ENCODE data around the gene ZNF280B.
"Not testable (repeated sequence)": the region's sequence is repeated elsewhere in the genome, so short reads cannot be mapped to it uniquely, and the experiment has no call there.

Gene ZNF280B

GRCh38 chr22:22535662-22536061 lies 27.1 kb upstream of the ZNF280B start:
- H3K9ac ChIP-seq = no peak overlapping the region
- no peaks in the 10 kb centered on the region for H3K27me3 ChIP-seq
- H3K4me1 ChIP-seq = no peaks in the 10 kb centered on the region

GRCh38 chr22:22534604-22535415 lies 26.3 kb upstream of the ZNF280B start:
- Histone ChIP-seq H4K20me1 (no peaks in the 10 kb centered on the region), H3K36me3 (no peaks in the 10 kb centered on the region), H3K27me3 (no peaks in the 10 kb centered on the region), H3K4me2 (no peak overlapping the region), H3K9ac (no peak overlapping the region), H3K9me3 (no peaks in the 10 kb centered on the region), H3K4me1 (no peaks in the 10 kb centered on the region), H3K27ac (no peak overlapping the region), H3K4me3 (no peak overlapping the region)
- no peak for TF ChIP-seq Cebpa-rat (IDR thresholded peaks at IDR 0.05)

More at GRCh38 chr22:22535662-22536061, 27.1 kb upstream of the ZNF280B start:
- Histone ChIP-seq H3K4me3 (no peak overlapping the region), H3K9me3 (no peaks in the 10 kb centered on the region), H3K4me2 (no peak overlapping the region), H4K20me1 (no peaks in the 10 kb centered on the region), H3K36me3 (no peaks in the 10 kb centered on the region), H3K27ac (no peak overlapping the region)
- no peak for TF ChIP-seq Cebpa-rat (IDR thresholded peaks at IDR 0.05)

- no peak for TF ChIP-seq Cebpa-rat (IDR thresholded peaks at IDR 0.05)
- Histone ChIP-seq H4K20me1 (no peaks in the 10 kb centered on the region), H3K4me2 (no peak overlapping the region), H3K36me3 (no peaks in the 10 kb centered on the region), H3K27me3 (no peaks in the 10 kb centered on the region), H3K4me3 (no peak overlapping the region), H3K27ac (no peak overlapping the region), H3K4me1 (no peaks in the 10 kb centered on the region), H3K9ac (no peak overlapping the region), H3K9me3 (no peaks in the 10 kb centered on the region)
Measured at GRCh38 chr22:22533863-22534262, 25.3 kb upstream of the ZNF280B start.

- H3K9ac ChIP-seq = no peak overlapping the region
Measured at GRCh38 chr22:22533417-22533816, 24.9 kb upstream of the ZNF280B start.

GRCh38 chr22:22532547-22533071 lies 24.1 kb upstream of the ZNF280B start:
- H3K27me3 ChIP-seq = not testable (repeated sequence)

More at GRCh38 chr22:22533417-22533816, 24.9 kb upstream of the ZNF280B start:
- Histone ChIP-seq H3K27ac (no peak overlapping the region), H3K4me1 (no peaks in the 10 kb centered on the region), H3K4me2 (no peak overlapping the region), H3K9me3 (no peaks in the 10 kb centered on the region), H4K20me1 (no peaks in the 10 kb centered on the region), H3K27me3 (no peaks in the 10 kb centered on the region), H3K36me3 (no peaks in the 10 kb centered on the region), H3K4me3 (no peak overlapping the region)
- no peak for TF ChIP-seq Cebpa-rat (IDR thresholded peaks at IDR 0.05)

GRCh38 chr22:22531770-22532546 lies 23.4 kb upstream of the ZNF280B start:
- TF ChIP-seq Cebpa-rat (IDR thresholded peaks at IDR 0.05) = no peak
- Histone ChIP-seq H3K27me3 (no peaks in the 10 kb centered on the region), H3K4me2 (no peak overlapping the region), H3K9me3 (no peaks in the 10 kb centered on the region), H4K20me1 (no peaks in the 10 kb centered on the region), H3K9ac (no peak overlapping the region), H3K4me3 (no peak overlapping the region), H3K27ac (no peak overlapping the region), H3K4me1 (no peaks in the 10 kb centered on the region), H3K36me3 (no peaks in the 10 kb centered on the region)

More at GRCh38 chr22:22532547-22533071, 24.1 kb upstream of the ZNF280B start:
- not testable (repeated sequence) for H3K36me3 ChIP-seq, H3K9ac ChIP-seq, H3K4me2 ChIP-seq, H3K27ac ChIP-seq, H3K9me3 ChIP-seq, H3K4me1 ChIP-seq, H3K4me3 ChIP-seq, H4K20me1 ChIP-seq

GRCh38 chr22:22528780-22529179 lies 20.2 kb upstream of the ZNF280B start:
- Histone ChIP-seq H3K36me3 (no peaks in the 10 kb centered on the region), H4K20me1 (no peaks in the 10 kb centered on the region), H3K4me2 (no peak overlapping the region), H3K27me3 (no peaks in the 10 kb centered on the region), H3K4me3 (no peak overlapping the region), H3K27ac (no peak overlapping the region), H3K9ac (no peak overlapping the region), H3K9me3 (no peaks in the 10 kb centered on the region), H3K4me1 (peaks cover 4% of the 10 kb centered on the region; the same call in 1 of the 2 replicates)
- no peak for TF ChIP-seq Cebpa-rat (IDR thresholded peaks at IDR 0.05)

- TF ChIP-seq Cebpa-rat (IDR thresholded peaks at IDR 0.05) = no peak
Measured at GRCh38 chr22:22527312-22527711, 18.8 kb upstream of the ZNF280B start.

GRCh38 chr22:22526125-22526912 lies 17.8 kb upstream of the ZNF280B start:
- Histone ChIP-seq H4K20me1 (no peaks in the 10 kb centered on the region), H3K27ac (no peak overlapping the region), H3K4me3 (no peak overlapping the region), H3K9me3 (no peaks in the 10 kb centered on the region), H3K4me1 (peaks cover 4% of the 10 kb centered on the region; the same call in 1 of the 2 replicates), H3K9ac (no peak overlapping the region), H3K36me3 (no peaks in the 10 kb centered on the region), H3K4me2 (no peak overlapping the region), H3K27me3 (no peaks in the 10 kb centered on the region)
- TF ChIP-seq Cebpa-rat (IDR thresholded peaks at IDR 0.05) = no peak

More at GRCh38 chr22:22527312-22527711, 18.8 kb upstream of the ZNF280B start:
- no peaks in the 10 kb centered on the region for H3K36me3 ChIP-seq
- no peak overlapping the region for H3K9ac ChIP-seq
- H3K4me2 ChIP-seq = no peak overlapping the region
- no peaks in the 10 kb centered on the region for H3K27me3 ChIP-seq
- no peaks in the 10 kb centered on the region for H3K9me3 ChIP-seq
- peaks cover 4% of the 10 kb centered on the region; the same call in 1 of the 2 replicates for H3K4me1 ChIP-seq
- H3K27ac ChIP-seq = no peak overlapping the region
- H4K20me1 ChIP-seq = no peaks in the 10 kb centered on the region
- no peak overlapping the region for H3K4me3 ChIP-seq
